ENCODE results near the gene CRHR1.

CRHR1 gene

DNA sequence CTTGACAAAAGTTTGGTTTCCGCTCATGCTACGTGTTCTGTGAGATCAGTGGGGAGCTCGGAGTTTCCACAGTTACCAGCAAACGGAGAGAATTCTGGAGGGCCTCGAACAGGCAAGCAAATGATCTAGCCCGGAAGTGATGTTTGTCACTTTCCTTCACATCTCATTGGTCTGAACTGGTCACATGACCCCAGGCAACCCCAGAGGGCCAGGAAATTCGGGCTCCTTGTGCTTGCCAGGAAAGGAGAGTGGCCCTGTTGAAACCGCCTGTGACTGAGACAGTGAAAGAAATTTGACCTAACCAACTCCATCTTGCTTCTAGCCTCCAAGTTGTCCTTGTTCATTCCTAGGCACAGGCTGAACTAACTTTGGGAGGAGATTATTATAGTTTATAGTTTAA is 83.6 kb downstream of the CRHR1 start:
- DNase-seq (ENCODE audit: low spot score) = no peak

DNA sequence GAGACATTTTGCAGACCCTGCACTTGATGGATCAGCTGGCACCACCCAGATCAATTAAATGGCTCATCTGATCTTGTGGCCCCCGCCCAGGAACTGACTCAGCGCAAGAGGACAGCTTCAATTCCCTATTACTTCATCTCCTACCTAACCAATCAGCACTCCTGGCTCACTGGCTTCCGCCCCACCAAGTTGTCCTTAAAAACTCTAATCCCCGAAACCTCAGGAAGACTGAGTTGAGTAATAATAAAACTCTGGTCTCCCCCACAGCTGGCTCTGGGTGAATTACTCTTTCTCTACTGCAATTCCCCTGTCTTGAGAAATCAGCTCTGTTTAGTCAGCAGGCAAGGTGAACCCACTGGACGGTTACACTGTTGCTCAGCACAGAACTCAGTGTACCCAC is 84.2 kb downstream of the CRHR1 start:
- DNase-seq (ENCODE audit: low spot score) = no peak

DNA sequence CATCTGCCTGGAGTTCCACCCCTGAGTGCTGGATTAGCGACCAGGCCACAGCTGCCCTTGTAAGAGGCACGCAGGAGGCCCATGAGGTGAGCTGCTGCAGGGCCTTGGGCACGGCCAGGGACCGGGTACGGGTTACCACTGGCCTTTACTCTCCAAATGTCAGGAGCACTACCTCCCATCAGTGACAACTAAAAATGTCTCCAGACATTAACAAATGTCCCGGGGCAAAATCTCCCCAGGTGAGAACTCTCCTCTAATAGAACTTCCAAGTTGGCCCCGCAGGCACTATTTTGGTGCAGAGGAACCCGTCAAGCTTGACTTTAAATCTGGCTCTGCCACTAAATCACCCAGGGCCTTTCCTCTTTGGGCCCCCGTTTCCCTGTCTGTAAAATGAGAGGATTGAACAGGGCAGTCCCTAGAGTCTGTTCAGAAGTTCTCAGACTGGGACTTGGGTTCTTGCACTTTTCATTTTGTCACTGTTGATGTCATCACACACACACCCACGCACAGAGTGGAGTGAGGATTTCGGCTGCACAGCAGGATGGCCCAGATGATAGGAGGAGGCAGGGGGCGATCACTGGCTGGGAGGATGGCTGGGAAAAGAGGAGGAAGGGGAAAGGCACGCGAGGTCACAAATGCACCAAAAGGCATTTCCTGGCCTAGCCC is 85.7 kb downstream of the CRHR1 start:
- DNase-seq (ENCODE audit: low spot score) = no peak

DNA sequence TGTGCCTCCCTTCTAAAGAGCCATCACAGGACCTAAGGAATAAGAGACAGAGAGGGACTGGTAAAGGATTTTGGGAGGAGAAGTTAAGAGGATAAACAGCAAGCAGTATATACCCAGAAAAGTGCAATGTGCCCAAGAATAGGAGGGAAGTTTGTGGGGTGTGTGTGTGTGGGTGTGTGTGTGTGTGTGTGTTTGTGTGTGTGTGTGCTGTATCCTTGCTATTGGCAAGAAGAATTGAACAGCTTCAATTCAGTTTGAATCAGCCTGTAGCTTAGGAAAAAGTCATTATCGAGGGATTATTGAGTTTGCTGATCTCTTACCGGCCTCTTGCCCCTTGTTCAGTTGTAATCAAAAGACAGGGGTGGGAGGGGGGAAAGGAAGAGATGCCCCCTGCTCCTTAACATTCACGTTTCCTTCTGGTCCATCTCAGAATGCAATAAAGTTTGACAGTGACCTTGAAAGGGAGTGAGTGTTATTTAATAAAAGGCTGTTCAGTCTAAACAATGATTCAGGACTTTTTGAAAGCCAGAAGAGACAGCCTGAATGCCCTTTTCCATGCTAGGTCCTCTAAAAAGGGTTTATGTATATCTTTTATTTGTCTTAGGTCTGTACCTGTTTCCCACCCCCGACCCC is 86.3 kb downstream of the CRHR1 start:
- no peak for DNase-seq (ENCODE audit: low spot score)

DNA sequence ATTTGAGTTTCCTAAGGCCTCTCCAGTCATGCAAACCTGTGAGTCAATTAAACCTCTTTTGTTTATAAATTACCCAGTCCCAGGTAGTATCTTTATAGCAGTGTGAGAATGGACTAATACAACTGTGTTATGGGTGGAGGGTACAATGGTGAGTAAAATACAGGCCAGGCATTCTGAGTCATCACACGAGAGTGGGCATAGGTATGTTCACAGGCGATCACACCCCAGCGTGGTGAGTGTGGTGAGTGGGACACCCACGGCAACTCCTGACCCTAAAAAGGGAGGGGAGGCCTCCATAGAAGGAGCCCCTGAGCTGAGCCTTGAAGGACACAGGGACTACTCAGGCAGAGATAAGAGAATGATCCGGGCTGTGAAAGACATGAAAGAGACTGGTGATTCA is 87.6 kb downstream of the CRHR1 start:
- DNase-seq (ENCODE audit: low spot score) = no peak

DNA sequence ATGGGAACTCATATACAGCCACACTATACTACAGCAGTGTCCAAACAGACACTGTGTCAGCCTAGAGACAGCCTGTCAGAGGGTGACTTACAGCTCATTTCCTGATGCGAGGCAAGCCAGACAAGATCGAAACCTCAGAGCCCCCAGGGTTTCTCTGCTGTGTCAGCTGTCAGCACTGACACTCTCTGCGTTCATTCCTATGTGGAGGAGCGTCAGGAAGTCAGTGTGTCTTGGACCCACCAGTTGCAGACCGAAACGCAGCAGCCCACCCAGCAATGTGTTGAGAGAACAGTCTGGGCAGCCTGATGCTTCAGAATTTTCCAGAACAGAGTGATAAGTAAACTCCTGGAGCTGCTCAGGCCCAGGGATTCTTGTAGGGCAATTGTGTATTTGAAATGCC is 89.6 kb downstream of the CRHR1 start:
- peak; percentile 30 for DNase-seq (ENCODE audit: low spot score)

DNA sequence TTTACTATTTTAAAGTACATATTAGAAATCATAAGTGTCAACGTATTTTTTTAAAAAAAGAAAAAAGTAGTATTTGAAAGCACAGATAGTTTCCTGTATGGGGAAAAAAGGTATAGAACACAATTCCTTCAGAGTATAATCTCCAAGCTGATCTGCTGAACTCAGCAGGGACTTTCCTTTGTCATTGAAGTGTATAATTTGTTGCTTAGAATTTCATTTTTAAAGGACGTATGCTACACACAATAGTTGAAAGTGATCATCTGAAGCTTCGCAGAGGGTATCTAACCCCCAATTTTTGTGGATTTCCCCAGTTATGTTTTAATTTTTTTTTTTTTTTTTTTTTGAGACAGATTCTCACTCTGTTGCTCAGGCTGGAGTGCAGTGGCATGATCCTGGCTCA is 90.0 kb downstream of the CRHR1 start:
- DNase-seq (ENCODE audit: low spot score) = no peak

DNA sequence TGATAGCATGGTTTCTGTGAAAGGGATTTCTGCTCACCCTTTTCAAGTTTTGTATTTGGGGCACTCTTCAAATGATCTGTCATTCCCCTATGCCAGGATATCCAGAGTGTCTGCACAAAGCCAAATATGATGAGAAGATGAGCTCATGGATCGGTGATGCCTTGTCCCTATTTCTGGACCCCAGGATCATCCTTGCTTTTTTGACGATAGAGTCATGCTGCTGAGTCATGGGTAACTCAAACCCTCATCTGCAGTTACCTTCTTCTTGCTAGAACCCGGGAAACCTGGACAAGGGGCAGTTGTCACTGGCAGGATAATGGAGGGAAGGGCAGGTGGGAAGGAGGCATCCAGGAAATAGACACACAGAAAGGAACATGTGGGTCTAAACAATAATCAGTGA is 92.4 kb downstream of the CRHR1 start:
- no peak for DNase-seq (ENCODE audit: low spot score)

DNA sequence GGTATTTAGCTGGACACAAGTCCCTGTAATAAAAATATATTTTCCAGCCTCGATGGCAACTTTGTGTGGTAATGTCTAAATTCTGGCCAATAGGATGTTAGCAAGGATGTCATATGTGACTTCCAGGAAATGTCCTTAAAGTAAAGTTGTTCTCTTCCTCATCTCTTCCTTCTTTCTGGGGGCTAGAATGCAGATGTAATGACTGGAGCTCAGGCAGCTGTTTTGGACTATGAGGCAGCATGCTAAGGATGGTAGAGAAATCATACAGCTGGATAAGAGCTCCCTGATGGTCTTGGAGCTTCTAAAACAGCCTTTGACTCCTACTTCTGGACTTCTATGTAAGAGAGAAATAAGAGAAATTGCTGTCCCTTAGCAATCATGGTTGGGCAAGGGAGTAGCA is 93.3 kb downstream of the CRHR1 start:
- DNase-seq (ENCODE audit: low spot score) = no peak

DNA sequence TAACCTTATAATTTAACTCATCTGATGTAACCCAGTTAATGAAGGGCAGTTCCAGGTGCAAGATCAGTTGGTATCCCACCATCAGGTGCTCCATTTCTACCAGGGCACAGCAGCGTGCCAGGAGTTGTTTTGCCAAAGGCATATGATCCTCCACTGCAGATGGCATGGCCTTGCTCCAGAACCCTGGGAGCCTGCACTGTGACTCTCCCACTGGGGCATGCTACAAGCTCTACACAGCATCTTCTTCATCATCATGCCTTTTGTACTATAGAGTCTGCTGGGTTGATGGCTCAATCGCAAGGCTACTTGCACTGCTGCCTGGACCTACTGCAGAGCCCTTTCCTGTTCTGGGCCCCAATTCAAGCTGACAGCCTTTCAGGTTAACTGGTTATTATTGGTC is 98.9 kb downstream of the CRHR1 start:
- no peak for DNase-seq (ENCODE audit: low spot score)

All from CD4-positive, alpha-beta T cell treated with Interleukin-6 at 100 ng/mL for 8 hours (primary cell).